Hepatocyte (in vitro differentiated cells): ENCODE data around the gene NFIA.

ENCODE experiments used
- EZH2 ChIP-seq: fragments of 200-600 bp; sonication (generic); IDR thresholded peaks from 2 replicates; pipeline ENCODE4 v1.6.1; 2016; ENCODE audit warnings: antibody characterized with exemption, mild to moderate bottlenecking, borderline replicate concordance
- EZH2phosphoT487 ChIP-seq: fragments of 200-600 bp; sonication (generic); IDR thresholded peaks from one replicate; pipeline ENCODE4 v1.6.1; 2018; ENCODE audit warnings: antibody characterized with exemption, mild to moderate bottlenecking, low read depth, moderate library complexity; ENCODE audit not compliant: unreplicated experiment, severe bottlenecking
- TF ChIP-seq, protein P1 (sequence below): fragments of 200-600 bp; sonication (generic); IDR thresholded peaks from 2 replicates; pipeline ENCODE4 v1.5.1; 2016; ENCODE audit warnings: antibody characterized with exemption, mild to moderate bottlenecking; ENCODE audit not compliant: poor library complexity

DNA sequence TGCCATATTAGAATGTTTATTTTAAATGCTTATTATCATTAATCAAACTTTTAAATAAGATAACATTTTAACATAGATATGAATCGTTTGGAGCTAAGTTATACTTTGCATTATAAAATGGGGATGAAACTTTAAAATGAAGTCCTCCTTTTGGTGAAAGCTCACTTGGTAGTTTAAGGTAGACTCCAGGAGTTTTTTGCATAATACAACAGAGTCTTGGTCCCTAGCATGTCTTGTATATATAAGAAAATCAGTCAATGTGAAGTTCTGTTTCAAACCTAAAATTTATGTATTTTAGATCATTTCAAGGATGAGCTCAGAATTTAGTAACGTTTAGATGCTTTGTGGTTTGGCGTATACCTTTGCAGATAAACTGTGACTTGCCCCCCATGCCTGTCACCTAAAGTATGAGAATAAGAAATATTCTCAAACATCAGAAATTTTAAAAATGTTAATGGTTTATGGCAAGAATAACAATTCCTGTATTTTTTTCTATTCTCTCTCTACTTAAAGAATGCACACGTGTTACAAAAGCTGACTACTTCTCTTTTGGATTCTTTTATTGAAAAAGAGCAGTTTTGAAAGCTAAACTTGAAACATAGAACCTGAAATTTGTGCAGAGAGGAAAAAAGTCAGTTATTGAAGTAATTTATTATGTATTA, 3.8 kb downstream of the NFIA start:
- TF ChIP-seq, protein P1, sequence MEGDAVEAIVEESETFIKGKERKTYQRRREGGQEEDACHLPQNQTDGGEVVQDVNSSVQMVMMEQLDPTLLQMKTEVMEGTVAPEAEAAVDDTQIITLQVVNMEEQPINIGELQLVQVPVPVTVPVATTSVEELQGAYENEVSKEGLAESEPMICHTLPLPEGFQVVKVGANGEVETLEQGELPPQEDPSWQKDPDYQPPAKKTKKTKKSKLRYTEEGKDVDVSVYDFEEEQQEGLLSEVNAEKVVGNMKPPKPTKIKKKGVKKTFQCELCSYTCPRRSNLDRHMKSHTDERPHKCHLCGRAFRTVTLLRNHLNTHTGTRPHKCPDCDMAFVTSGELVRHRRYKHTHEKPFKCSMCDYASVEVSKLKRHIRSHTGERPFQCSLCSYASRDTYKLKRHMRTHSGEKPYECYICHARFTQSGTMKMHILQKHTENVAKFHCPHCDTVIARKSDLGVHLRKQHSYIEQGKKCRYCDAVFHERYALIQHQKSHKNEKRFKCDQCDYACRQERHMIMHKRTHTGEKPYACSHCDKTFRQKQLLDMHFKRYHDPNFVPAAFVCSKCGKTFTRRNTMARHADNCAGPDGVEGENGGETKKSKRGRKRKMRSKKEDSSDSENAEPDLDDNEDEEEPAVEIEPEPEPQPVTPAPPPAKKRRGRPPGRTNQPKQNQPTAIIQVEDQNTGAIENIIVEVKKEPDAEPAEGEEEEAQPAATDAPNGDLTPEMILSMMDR, result no peak
- TF ChIP-seq EZH2phosphoT487, result no peak
- no peak for TF ChIP-seq EZH2
